Measurements from ENCODE around the gene EHD3.

- TF ChIP-seq POLR2A (IDR thresholded peaks at IDR 0.05; ENCODE audit: low read depth, low read length) (no peak), RAD21 (IDR thresholded peaks at IDR 0.05; ENCODE audit: low read length) (no peak), SMC3 (IDR thresholded peaks at IDR 0.05; ENCODE audit: low read depth, low read length) (no peak), MXI1 (IDR thresholded peaks at IDR 0.05; ENCODE audit: borderline replicate concordance, low read depth, low read length) (no peak), MAZ (IDR thresholded peaks at IDR 0.05; ENCODE audit: borderline replicate concordance, low read depth, low read length) (no peak), CHD1 (IDR thresholded peaks at IDR 0.05; ENCODE audit: low read depth, low read length) (no peak), NFE2L2 (IDR thresholded peaks at IDR 0.05; ENCODE audit: low read depth, low read length) (no peak), CEBPB (IDR thresholded peaks at IDR 0.05; ENCODE audit: low read depth, low read length) (no peak), FOS (IDR thresholded peaks at IDR 0.05; ENCODE audit: low read depth, low read length) (no peak), MAFK (IDR thresholded peaks at IDR 0.05; ENCODE audit: low read depth, low read length) (no peak), ELK1 (IDR thresholded peaks at IDR 0.05; ENCODE audit: borderline replicate concordance, low read depth, low read length) (no peak)
- TF ChIP-seq, protein P1, sequence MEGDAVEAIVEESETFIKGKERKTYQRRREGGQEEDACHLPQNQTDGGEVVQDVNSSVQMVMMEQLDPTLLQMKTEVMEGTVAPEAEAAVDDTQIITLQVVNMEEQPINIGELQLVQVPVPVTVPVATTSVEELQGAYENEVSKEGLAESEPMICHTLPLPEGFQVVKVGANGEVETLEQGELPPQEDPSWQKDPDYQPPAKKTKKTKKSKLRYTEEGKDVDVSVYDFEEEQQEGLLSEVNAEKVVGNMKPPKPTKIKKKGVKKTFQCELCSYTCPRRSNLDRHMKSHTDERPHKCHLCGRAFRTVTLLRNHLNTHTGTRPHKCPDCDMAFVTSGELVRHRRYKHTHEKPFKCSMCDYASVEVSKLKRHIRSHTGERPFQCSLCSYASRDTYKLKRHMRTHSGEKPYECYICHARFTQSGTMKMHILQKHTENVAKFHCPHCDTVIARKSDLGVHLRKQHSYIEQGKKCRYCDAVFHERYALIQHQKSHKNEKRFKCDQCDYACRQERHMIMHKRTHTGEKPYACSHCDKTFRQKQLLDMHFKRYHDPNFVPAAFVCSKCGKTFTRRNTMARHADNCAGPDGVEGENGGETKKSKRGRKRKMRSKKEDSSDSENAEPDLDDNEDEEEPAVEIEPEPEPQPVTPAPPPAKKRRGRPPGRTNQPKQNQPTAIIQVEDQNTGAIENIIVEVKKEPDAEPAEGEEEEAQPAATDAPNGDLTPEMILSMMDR (conservative IDR thresholded peaks at IDR 0.05; ENCODE audit: low read depth, low read length), result no peak
Measured at GRCh38 chr2:31238906-31239592, 5.1 kb downstream of the EHD3 start.
